ENCODE data around the gene MTIF3.

DNA sequence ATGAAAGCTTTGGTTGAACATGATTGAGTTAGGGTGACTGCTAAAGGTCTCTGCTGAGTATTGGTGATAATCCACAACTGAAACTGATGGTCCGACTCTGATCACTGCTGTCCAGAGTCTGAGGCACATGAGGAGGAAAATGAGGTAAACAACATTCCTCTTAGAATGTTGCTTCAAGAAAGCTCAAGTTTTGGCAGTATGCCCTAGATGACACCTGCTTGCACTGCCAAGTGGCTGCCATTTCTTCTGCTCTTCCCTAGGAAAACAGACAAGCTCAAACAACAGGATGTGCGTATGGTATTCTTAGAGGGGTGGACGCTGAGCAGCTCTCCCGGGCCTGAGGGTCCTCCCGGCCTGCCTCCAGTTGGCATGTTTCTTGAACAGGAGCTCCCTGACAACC is 15.2 kb upstream of the MTIF3 start:
- TF ChIP-seq SUZ12 (IDR thresholded peaks at IDR 0.05; ENCODE audit: extremely low read depth, insufficient read depth, insufficient read length) (no peak), YY1 (IDR thresholded peaks at IDR 0.05; ENCODE audit: insufficient read depth, insufficient read length) (no peak), ZNF274 (IDR thresholded peaks at IDR 0.05; ENCODE audit: low read depth, low read length) (no peak)

Data from NT2/D1 (cell line).